B cell (primary cell): ENCODE measurements around the gene RABGAP1L. TPM values are rescaled to one million over a fixed set of nuclear protein-coding genes. Genes with fewer than 3 reads are reported as not detected.

Experiments used
- ATAC-seq: fragments of 200-7000 bp; cut with Tn5 transposase; one replicate; pipeline ENCODE4 v1.10.0; 2021; ENCODE audit warnings: low read depth, mild to moderate bottlenecking, moderate number of reproducible peaks, moderate library complexity
- CTCF ChIA-PET: fragments of 350-600 bp; sonication (Branson Sonifier 250); formaldehyde crosslinking; loops from one replicate; lab custom pipeline; 2021; ENCODE audit warnings: antibody characterized with exemption, inconsistent platforms; lab: Charles Lee
- POLR2A ChIA-PET: fragments of 350-600 bp; sonication (Branson Sonifier 250); formaldehyde crosslinking; loops from one replicate; lab custom pipeline; 2021; ENCODE audit warnings: antibody characterized with exemption; lab: Charles Lee
- DNase-seq: peaks from one replicate; pipeline ENCODE4 v3.0.0; 2013
- H2AFZ ChIP-seq: 2 replicates; pipeline ENCODE4 v1.6.1; 2012; ENCODE audit warnings: mild to moderate bottlenecking, low read depth, low read length; ENCODE audit not compliant: insufficient read depth, poor library complexity, severe bottlenecking
- H3K27ac ChIP-seq, 2 donors: 1 replicate in 1 of 2; 2 replicates in 1 of 2; pipeline ENCODE4 v1.5.1; 2012 to 2013; ENCODE audit warnings: low read length in 2 of 2, mild to moderate bottlenecking in 2 of 2, moderate library complexity in 1 of 2
- H3K27me3 ChIP-seq, 4 experiments: fragments of 200-600 bp in 1 of 4; sonication (generic) in 1 of 4; replicated peaks in 1 of 4; 1 replicate in 2 of 4; 2 replicates in 2 of 4; pipeline versions ENCODE4 v1.6.1 to v1.7.0; 2013 to 2016; ENCODE audit warnings: low read length in 3 of 4, mild to moderate bottlenecking in 2 of 4, mixed read lengths in 1 of 4, moderate library complexity in 1 of 4; ENCODE audit not compliant: insufficient read depth in 4 of 4, control insufficient read depth in 3 of 4; ENCODE audit errors: control extremely low read depth in 1 of 4
- H3K36me3 ChIP-seq, 2 experiments: replicated peaks in 1 of 2; 1 replicate in 1 of 2; 2 replicates in 1 of 2; pipeline versions ENCODE4 v1.6.1 to v1.7.1; 2013; ENCODE audit warnings: low read length in 1 of 2; ENCODE audit not compliant: insufficient read depth in 2 of 2, control insufficient read depth in 1 of 2; ENCODE audit errors: control extremely low read depth in 1 of 2, extremely low read depth in 1 of 2
- H3K4me1 ChIP-seq, 2 donors: fragments of 200-600 bp in 1 of 2; sonication (generic) in 1 of 2; 1 replicate in 1 of 2; 2 replicates in 1 of 2; pipeline versions ENCODE4 v1.5.1 to v1.6.1; 2013 to 2017; ENCODE audit warnings: low read length in 2 of 2; ENCODE audit not compliant: control insufficient read depth in 2 of 2, insufficient read depth in 2 of 2
- H3K4me2 ChIP-seq: replicated peaks from 2 replicates; pipeline ENCODE3; 2012; ENCODE audit warnings: mild to moderate bottlenecking, low read depth, low read length; ENCODE audit not compliant: poor library complexity, severe bottlenecking
- H3K4me3 ChIP-seq, 5 experiments: fragments of 200-600 bp in 1 of 5; sonication (generic) in 1 of 5; 1 replicate in 3 of 5; 2 replicates in 2 of 5; pipeline versions ENCODE4 v1.5.1 to v1.7.0; 2011 to 2016; ENCODE audit warnings: low read length in 4 of 5, mild to moderate bottlenecking in 4 of 5, low read depth in 2 of 5, control low read depth in 1 of 5, moderate library complexity in 1 of 5; ENCODE audit not compliant: insufficient read depth in 1 of 5; ENCODE audit errors: control extremely low read depth in 1 of 5, extremely low read depth in 1 of 5
- H3K79me2 ChIP-seq: fragments of 200-600 bp; sonication (generic); one replicate; pipeline ENCODE4 v1.6.0; 2016; ENCODE audit warnings: low read length; ENCODE audit not compliant: control insufficient read depth, insufficient read depth
- H3K9ac ChIP-seq: fragments of 200-600 bp; sonication (generic); 2 replicates; pipeline ENCODE4 v1.6.1; 2017; ENCODE audit warnings: mild to moderate bottlenecking, low read length, moderate library complexity
- H3K9me3 ChIP-seq, 3 donors: one replicate each; pipeline versions ENCODE4 v1.6.1 to v1.7.1; 2013; ENCODE audit warnings: low read length in 2 of 3; ENCODE audit not compliant: control insufficient read depth in 2 of 3, insufficient read depth in 1 of 3; ENCODE audit errors: control extremely low read depth in 1 of 3
- H4K20me1 ChIP-seq: 2 replicates; pipeline ENCODE4 v1.6.0; 2012; ENCODE audit warnings: mild to moderate bottlenecking, low read length; ENCODE audit not compliant: insufficient read depth, control insufficient read depth, poor library complexity, severe bottlenecking
- H3K27ac Mint-ChIP-seq: one replicate; pipeline ENCODE4 v1.8.0; 2021; ENCODE audit warnings: mixed read lengths
- H3K27me3 Mint-ChIP-seq: one replicate; pipeline ENCODE4 v1.8.0; 2021; ENCODE audit warnings: mixed read lengths
- H3K4me1 Mint-ChIP-seq: one replicate; pipeline ENCODE4 v1.8.0; 2021; ENCODE audit warnings: mixed read lengths
- H3K4me3 Mint-ChIP-seq: one replicate; pipeline ENCODE4 v1.8.0; 2021; ENCODE audit warnings: mixed read lengths
- H3K9me3 Mint-ChIP-seq: one replicate; pipeline ENCODE4 v1.8.0; 2022; ENCODE audit warnings: mixed read lengths; ENCODE audit not compliant: insufficient read depth
- EZH2 ChIP-seq: IDR thresholded peaks from 2 replicates; pipeline ENCODE4 v1.6.1; 2012; ENCODE audit warnings: borderline replicate concordance, low read depth, mild to moderate bottlenecking, moderate library complexity, low read length; ENCODE audit not compliant: insufficient read depth, poor library complexity, severe bottlenecking
- WGBS: methylation state at CpG from one replicate; pipeline ENCODE4 v1.1.5; 2013; ENCODE audit warnings: missing lambda C conversion rate; ENCODE audit not compliant: insufficient coverage; 5-methylcytosine and 5-hydroxymethylcytosine counted together
- intact Hi-C: fragments of 100-400 bp; cut with micrococcal nuclease; formaldehyde crosslinking; loops from one replicate; pipeline ENCODE4 v1.10.0; 2022
- polyA plus RNA-seq: library from polyadenylated mRNA; depleted of rRNA; stranded (reverse); fragments of >200 nt; gene quantifications from 2 replicates; pipeline ENCODE4 v1.2.3, GENCODE V29; 2012
- total RNA-seq, 2 donors: library from RNA; stranded (reverse); fragments of 120-200 nt in 1 of 2; gene quantifications; 1 replicate in 1 of 2; 2 replicates in 1 of 2; pipeline versions ENCODE4 v1.2.3 to v1.2.4, GENCODE V29; 2013 to 2022
- TF ChIP-seq, protein P1 (sequence below): fragments of 200-600 bp; IDR thresholded peaks from one replicate; pipeline ENCODE4 v1.8.0; 2022; ENCODE audit warnings: antibody characterized with exemption, mild to moderate bottlenecking

Gene RABGAP1L
- total and polyA plus RNA-seq, 2 donors (not counting 1 experiment from before 2014, with no cell fraction given), result 34.9 to 159 TPM

DNA sequence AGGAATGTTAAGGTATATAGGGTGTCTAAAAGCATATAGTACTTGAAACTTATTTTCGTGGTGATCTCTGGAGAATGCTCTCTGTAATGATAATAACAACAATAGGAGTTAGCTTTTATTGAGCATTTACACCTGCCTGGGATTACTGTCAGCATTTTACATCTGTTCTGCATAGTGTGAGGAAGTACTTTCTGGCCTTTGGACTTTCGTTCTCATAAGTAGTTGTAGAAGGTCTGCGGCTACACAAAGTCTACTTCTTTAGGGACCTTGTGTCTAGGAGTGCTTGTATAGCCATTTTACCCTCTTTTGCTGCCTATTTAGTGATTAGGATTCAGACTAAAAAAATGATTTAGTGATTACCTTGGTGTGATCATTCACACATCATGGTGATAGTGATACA, 184.8 kb downstream of the RABGAP1L start:
- Histone ChIP-seq H3K9ac (no peak overlapping the region), H2AFZ (no peak overlapping the region), H3K9me3 (peaks cover 0 to 5% (median 2%) of the 10 kb centered on the region in 3 donors), H3K27me3 (no peaks in the 10 kb centered on the region), H3K36me3 (peaks cover 0 to 3% of the 10 kb centered on the region in 2 experiments), H3K79me2 (peaks cover 19% of the 10 kb centered on the region), H4K20me1 (no peaks in the 10 kb centered on the region), H3K27ac (peak overlapping the region in 1 of 2 donors; percentile 47), H3K4me3 (no peak overlapping the region), H3K4me2 (peak overlapping the region; percentile 9), H3K4me1 (peaks cover 0 to 10% of the 10 kb centered on the region in 2 donors)
- Mint-ChIP-seq H3K27me3 (no peaks in the 10 kb centered on the region), H3K27ac (peak overlapping the region; percentile 2), H3K4me3 (no peak overlapping the region), H3K9me3 (peaks cover 5% of the 10 kb centered on the region), H3K4me1 (peaks cover 21% of the 10 kb centered on the region)
- intact Hi-C loops, result no loop called here
- ChIA-PET CTCF (no interaction called here), POLR2A (no interaction called here)
- TF ChIP-seq EZH2, result no peak
- DNase-seq (no peak), ATAC-seq (no peak)
- WGBS, result 100% methylated on average over 1 of the region's 3 CpGs

GRCh38 chr1:174352117-174352516, 192.8 kb downstream of the RABGAP1L start:
- Histone ChIP-seq H3K4me1 (no peaks in the 10 kb centered on the region), H3K27ac (no peak overlapping the region), H3K79me2 (peaks cover 19% of the 10 kb centered on the region), H3K4me3 (no peak overlapping the region), H3K9ac (no peak overlapping the region), H3K27me3 (no peaks in the 10 kb centered on the region), H3K9me3 (peaks cover 0 to 5% (median 2%) of the 10 kb centered on the region in 3 donors), H3K4me2 (no peak overlapping the region), H4K20me1 (no peaks in the 10 kb centered on the region), H2AFZ (no peak overlapping the region), H3K36me3 (peaks cover 0 to 7% of the 10 kb centered on the region in 2 experiments)
- no peak for DNase-seq
- H3K9me3 Mint-ChIP-seq, result peaks cover 2% of the 10 kb centered on the region
- no peaks in the 10 kb centered on the region for H3K27me3 Mint-ChIP-seq
- TF ChIP-seq EZH2, result no peak
- TF ChIP-seq, protein P1, sequence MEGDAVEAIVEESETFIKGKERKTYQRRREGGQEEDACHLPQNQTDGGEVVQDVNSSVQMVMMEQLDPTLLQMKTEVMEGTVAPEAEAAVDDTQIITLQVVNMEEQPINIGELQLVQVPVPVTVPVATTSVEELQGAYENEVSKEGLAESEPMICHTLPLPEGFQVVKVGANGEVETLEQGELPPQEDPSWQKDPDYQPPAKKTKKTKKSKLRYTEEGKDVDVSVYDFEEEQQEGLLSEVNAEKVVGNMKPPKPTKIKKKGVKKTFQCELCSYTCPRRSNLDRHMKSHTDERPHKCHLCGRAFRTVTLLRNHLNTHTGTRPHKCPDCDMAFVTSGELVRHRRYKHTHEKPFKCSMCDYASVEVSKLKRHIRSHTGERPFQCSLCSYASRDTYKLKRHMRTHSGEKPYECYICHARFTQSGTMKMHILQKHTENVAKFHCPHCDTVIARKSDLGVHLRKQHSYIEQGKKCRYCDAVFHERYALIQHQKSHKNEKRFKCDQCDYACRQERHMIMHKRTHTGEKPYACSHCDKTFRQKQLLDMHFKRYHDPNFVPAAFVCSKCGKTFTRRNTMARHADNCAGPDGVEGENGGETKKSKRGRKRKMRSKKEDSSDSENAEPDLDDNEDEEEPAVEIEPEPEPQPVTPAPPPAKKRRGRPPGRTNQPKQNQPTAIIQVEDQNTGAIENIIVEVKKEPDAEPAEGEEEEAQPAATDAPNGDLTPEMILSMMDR, result no peak
- CTCF ChIA-PET, result no interaction called here
- peaks cover 18% of the 10 kb centered on the region for H3K4me1 Mint-ChIP-seq
- H3K4me3 Mint-ChIP-seq, result no peak overlapping the region
- intact Hi-C loops, result no loop called here
- no peak overlapping the region for H3K27ac Mint-ChIP-seq
- POLR2A ChIA-PET, result no interaction called here
- ATAC-seq, result no peak
